Liver (tissue), 9 donors: ENCODE data around the gene FARSB. TPM values are rescaled to one million over a fixed set of nuclear protein-coding genes. Genes with fewer than 3 reads are reported as not detected.

Experiments
- DNase-seq: peaks from one replicate; pipeline ENCODE4 v3.0.0-alpha.2; 2017; ENCODE audit warnings: low spot score
- H3K27ac ChIP-seq, 2 donors: one replicate each; pipeline ENCODE4 v1.7.0; 2013; ENCODE audit warnings: inconsistent platforms in 2 of 2, low read length in 2 of 2, control low read depth in 1 of 2, low read depth in 1 of 2, mild to moderate bottlenecking in 1 of 2
- H3K27me3 ChIP-seq, 4 donors: one replicate each; pipeline versions ENCODE4 v1.6.1 to v1.7.0; 2013; ENCODE audit warnings: low read length in 3 of 4, inconsistent platforms in 1 of 4, mild to moderate bottlenecking in 1 of 4, moderate library complexity in 1 of 4; ENCODE audit not compliant: control insufficient read depth in 4 of 4, insufficient read depth in 4 of 4
- H3K36me3 ChIP-seq, 4 donors: one replicate each; pipeline versions ENCODE4 v1.6.1 to v1.7.0; 2013; ENCODE audit warnings: low read length in 3 of 4, mild to moderate bottlenecking in 3 of 4, low read depth in 1 of 4, moderate library complexity in 1 of 4; ENCODE audit not compliant: control insufficient read depth in 4 of 4, insufficient read depth in 3 of 4
- H3K4me1 ChIP-seq, 4 donors: one replicate each; pipeline versions ENCODE4 v1.6.1 to v1.7.0; 2013; ENCODE audit warnings: low read length in 3 of 4, mild to moderate bottlenecking in 3 of 4, moderate library complexity in 1 of 4; ENCODE audit not compliant: control insufficient read depth in 4 of 4, insufficient read depth in 4 of 4
- H3K4me3 ChIP-seq, 3 donors: one replicate each; pipeline versions ENCODE4 v1.6.1 to v1.7.0; 2013; ENCODE audit warnings: low read length in 3 of 3, control low read depth in 1 of 3, low read depth in 1 of 3, mild to moderate bottlenecking in 1 of 3
- H3K9ac ChIP-seq, 2 donors: one replicate each; pipeline ENCODE4 v1.7.0; 2013; ENCODE audit warnings: low read length in 2 of 2, mild to moderate bottlenecking in 2 of 2, moderate library complexity in 2 of 2, control low read depth in 1 of 2, low read depth in 1 of 2
- H3K9me3 ChIP-seq, 4 donors: one replicate each; pipeline versions ENCODE4 v1.6.1 to v1.7.0; 2013; ENCODE audit warnings: low read length in 3 of 4; ENCODE audit not compliant: control insufficient read depth in 4 of 4
- EGR1 ChIP-seq, 2 donors: IDR thresholded peaks; 2 replicates each; pipeline ENCODE4 v1.6.1; 2016 to 2018; ENCODE audit warnings: antibody characterized with exemption in 2 of 2, low read depth in 2 of 2
- FOXA1 ChIP-seq: IDR thresholded peaks from 2 replicates; pipeline ENCODE4 v1.6.1; 2016; ENCODE audit warnings: antibody characterized with exemption
- FOXA2 ChIP-seq: IDR thresholded peaks from 2 replicates; pipeline ENCODE4 v1.6.1; 2016; ENCODE audit warnings: antibody characterized with exemption
- GABPA ChIP-seq, 2 donors: IDR thresholded peaks in 1 of 2; conservative IDR thresholded peaks in 1 of 2; 2 replicates each; pipeline ENCODE4 v1.6.1; 2016; ENCODE audit warnings: antibody characterized with exemption in 2 of 2, mild to moderate bottlenecking in 1 of 2, moderate library complexity in 1 of 2
- HNF4A ChIP-seq, 2 donors: conservative IDR thresholded peaks; 2 replicates each; pipeline ENCODE4 v1.6.1; 2016; ENCODE audit warnings: antibody characterized with exemption in 2 of 2, mild to moderate bottlenecking in 2 of 2
- HNF4G ChIP-seq: IDR thresholded peaks from 2 replicates; pipeline ENCODE4 v1.6.1; 2016; ENCODE audit warnings: antibody characterized with exemption
- JUND ChIP-seq, 2 donors: IDR thresholded peaks; 2 replicates each; pipeline ENCODE4 v1.6.1; 2016; ENCODE audit warnings: antibody characterized with exemption in 2 of 2
- NR2F2 ChIP-seq: IDR thresholded peaks from 2 replicates; pipeline ENCODE4 v1.6.1; 2016; ENCODE audit warnings: antibody characterized with exemption
- RAD21 ChIP-seq, 2 donors: IDR thresholded peaks; 2 replicates each; pipeline ENCODE4 v1.6.1; 2016; ENCODE audit warnings: antibody characterized with exemption in 2 of 2, mild to moderate bottlenecking in 2 of 2
- RXRA ChIP-seq, 2 donors: IDR thresholded peaks; 2 replicates each; pipeline ENCODE4 v1.6.1; 2017 to 2018; ENCODE audit warnings: antibody characterized with exemption in 2 of 2, mild to moderate bottlenecking in 1 of 2
- SP1 ChIP-seq: IDR thresholded peaks from 2 replicates; pipeline ENCODE4 v1.6.1; 2018; ENCODE audit warnings: antibody characterized with exemption, mild to moderate bottlenecking
- WGBS: extraction: QIAGEN DNeasy Blood & Tissue Kit; methylation state at CpG from one replicate; pipeline ENCODE4 v1.1.7; 2013; 5-methylcytosine and 5-hydroxymethylcytosine counted together
- polyA plus RNA-seq, 2 donors: library from polyadenylated mRNA; stranded (reverse) in 1 of 2; unstranded in 1 of 2; fragments of 200-250 nt in 1 of 2; fragments of >200 nt in 1 of 2; fragmentation: Nextera tagmentation in 1 of 2; extraction: Ambion mirVana in 1 of 2; gene quantifications; one replicate each; pipeline versions ENCODE4 v1.2.1 to v1.2.3, GENCODE V29; 2013 to 2015
- total RNA-seq, 2 donors: library from RNA; depleted of rRNA; stranded (reverse); fragments of >200 nt; gene quantifications; one replicate each; pipeline ENCODE4 v1.2.3, GENCODE V29; 2014
- TF ChIP-seq, protein P1 (sequence below): fragments of 150-350 bp; IDR thresholded peaks from 2 replicates; pipeline ENCODE4 v1.5.1; 2017; ENCODE audit warnings: improper control_type of control experiment, low read depth, low read length; ENCODE audit not compliant: missing input control
- TF ChIP-seq, protein P2 (sequence below): IDR thresholded peaks from 2 replicates; pipeline ENCODE4 v1.6.1; 2016; ENCODE audit warnings: antibody characterized with exemption
- TF ChIP-seq, protein P3 (sequence below): IDR thresholded peaks from 2 replicates; pipeline ENCODE4 v1.6.1; 2016; ENCODE audit warnings: antibody characterized with exemption
- TF ChIP-seq, protein P4 (sequence below): IDR thresholded peaks from 2 replicates; pipeline ENCODE4 v1.6.1; 2016; ENCODE audit warnings: antibody characterized with exemption
- donor health status: healthy.
- donor health status: healthy.
- donor health status: healthy.
- donor health status: healthy.
- donor health status: healthy.

FARSB gene
- total and polyA plus RNA-seq, 4 donors = 5.5 to 9.7 (median 8.9) TPM

DNA sequence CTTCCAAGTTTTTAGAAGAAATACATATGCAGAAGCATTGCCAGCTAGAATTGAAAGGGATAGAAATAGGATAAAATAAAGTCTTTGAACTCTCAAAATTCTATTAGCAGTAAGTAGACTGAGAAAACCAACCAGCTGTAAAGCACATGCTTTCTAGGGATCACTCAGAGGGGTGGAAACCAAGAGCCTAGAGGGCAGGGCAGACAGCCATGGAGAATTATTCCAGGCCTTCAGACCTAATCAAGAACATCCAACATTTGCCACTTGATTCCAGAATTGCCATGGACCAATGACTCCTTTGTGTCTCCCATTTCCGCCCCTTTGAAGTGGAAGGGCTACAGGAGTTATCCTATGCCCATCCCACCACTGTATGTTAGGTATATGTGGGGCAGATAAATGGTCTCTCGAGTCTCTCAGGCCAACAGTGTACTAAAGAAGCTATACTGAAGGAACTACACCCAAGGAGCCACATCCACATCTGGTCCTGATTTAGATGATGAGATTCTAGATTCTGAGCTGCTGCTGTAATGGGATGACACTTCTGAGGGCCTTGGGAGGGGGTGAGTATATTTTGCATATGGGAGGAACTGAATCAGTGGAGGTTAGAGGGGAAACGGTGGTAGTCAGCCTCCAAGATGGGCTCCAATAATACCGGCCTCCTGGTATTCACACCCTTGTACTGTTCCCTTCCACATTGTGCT, 4.0 kb downstream of the FARSB start (continued):
- TF ChIP-seq, protein P1, sequence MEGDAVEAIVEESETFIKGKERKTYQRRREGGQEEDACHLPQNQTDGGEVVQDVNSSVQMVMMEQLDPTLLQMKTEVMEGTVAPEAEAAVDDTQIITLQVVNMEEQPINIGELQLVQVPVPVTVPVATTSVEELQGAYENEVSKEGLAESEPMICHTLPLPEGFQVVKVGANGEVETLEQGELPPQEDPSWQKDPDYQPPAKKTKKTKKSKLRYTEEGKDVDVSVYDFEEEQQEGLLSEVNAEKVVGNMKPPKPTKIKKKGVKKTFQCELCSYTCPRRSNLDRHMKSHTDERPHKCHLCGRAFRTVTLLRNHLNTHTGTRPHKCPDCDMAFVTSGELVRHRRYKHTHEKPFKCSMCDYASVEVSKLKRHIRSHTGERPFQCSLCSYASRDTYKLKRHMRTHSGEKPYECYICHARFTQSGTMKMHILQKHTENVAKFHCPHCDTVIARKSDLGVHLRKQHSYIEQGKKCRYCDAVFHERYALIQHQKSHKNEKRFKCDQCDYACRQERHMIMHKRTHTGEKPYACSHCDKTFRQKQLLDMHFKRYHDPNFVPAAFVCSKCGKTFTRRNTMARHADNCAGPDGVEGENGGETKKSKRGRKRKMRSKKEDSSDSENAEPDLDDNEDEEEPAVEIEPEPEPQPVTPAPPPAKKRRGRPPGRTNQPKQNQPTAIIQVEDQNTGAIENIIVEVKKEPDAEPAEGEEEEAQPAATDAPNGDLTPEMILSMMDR = no peak

DNA sequence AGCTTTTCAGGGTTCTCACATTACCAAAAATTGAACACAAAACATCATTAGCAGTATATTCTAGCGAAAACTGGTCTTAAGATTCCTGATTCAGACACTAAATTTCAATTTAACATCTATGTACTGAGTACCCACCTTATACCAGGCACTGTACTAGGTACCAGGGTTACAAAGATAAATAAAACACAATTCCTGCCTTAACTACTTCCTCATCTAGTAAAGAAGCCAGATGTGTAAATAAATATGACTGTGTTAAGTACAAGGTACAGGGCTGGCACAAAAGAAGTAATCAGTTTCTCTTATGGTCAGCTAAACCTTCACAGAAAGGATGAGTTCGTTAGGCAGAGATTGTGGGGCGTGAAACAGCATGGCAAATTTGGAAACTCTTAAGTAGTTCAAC, 6.1 kb downstream of the FARSB start:
- TF ChIP-seq RXRA (IDR thresholded peaks at IDR 0.05) (no peak), JUND (IDR thresholded peaks at IDR 0.05) (no peak), RAD21 (IDR thresholded peaks at IDR 0.05) (no peak), HNF4A (conservative IDR thresholded peaks at IDR 0.05) (no peak), SP1 (no peak), HNF4G (no peak), GABPA (IDR thresholded peaks at IDR 0.05 in 1 of 2, conservative IDR thresholded peaks at IDR 0.05 in 1 of 2) (no peak), EGR1 (IDR thresholded peaks at IDR 0.05; ENCODE audit: low read depth in 2 of 2) (no peak), FOXA2 (no peak), FOXA1 (no peak), NR2F2 (no peak)
- TF ChIP-seq, protein P2, sequence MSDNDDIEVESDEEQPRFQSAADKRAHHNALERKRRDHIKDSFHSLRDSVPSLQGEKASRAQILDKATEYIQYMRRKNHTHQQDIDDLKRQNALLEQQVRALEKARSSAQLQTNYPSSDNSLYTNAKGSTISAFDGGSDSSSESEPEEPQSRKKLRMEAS = no peak
- TF ChIP-seq, protein P3, sequence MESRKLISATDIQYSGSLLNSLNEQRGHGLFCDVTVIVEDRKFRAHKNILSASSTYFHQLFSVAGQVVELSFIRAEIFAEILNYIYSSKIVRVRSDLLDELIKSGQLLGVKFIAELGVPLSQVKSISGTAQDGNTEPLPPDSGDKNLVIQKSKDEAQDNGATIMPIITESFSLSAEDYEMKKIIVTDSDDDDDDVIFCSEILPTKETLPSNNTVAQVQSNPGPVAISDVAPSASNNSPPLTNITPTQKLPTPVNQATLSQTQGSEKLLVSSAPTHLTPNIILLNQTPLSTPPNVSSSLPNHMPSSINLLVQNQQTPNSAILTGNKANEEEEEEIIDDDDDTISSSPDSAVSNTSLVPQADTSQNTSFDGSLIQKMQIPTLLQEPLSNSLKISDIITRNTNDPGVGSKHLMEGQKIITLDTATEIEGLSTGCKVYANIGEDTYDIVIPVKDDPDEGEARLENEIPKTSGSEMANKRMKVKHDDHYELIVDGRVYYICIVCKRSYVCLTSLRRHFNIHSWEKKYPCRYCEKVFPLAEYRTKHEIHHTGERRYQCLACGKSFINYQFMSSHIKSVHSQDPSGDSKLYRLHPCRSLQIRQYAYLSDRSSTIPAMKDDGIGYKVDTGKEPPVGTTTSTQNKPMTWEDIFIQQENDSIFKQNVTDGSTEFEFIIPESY = no peak
- TF ChIP-seq, protein P4, sequence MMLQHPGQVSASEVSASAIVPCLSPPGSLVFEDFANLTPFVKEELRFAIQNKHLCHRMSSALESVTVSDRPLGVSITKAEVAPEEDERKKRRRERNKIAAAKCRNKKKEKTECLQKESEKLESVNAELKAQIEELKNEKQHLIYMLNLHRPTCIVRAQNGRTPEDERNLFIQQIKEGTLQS = no peak
- TF ChIP-seq, protein P1 = no peak
- H3K27ac ChIP-seq = no peak overlapping the region

More for the DNA sequence above, 6.1 kb downstream of the FARSB start:
- Histone ChIP-seq H3K36me3 (peaks cover 0 to 23% (median 14%) of the 10 kb centered on the region in 4 donors), H3K4me1 (peaks cover 3 to 13% (median 6%) of the 10 kb centered on the region in 4 donors), H3K4me3 (no peak overlapping the region), H3K9ac (no peak overlapping the region), H3K9me3 (no peaks in the 10 kb centered on the region), H3K27me3 (no peaks in the 10 kb centered on the region)
- 93% methylated on average over 3 of the region's 3 CpGs for WGBS
- DNase-seq = no peak
